T-helper 1 cell treated with Interleukin-12 subunit alpha and Interleukin-12 subunit beta and Interleukin-4 antibody, amounts not matched to agents 30 μg/mL and 1 μg/mL, for 36 hours (primary cell): ENCODE data around the gene NOL4L.

ENCODE experiments used
- H3K27ac Mint-ChIP-seq: one replicate; pipeline ENCODE4 v1.8.0; 2021; ENCODE audit warnings: mild to moderate bottlenecking, mixed read lengths
- H3K27me3 Mint-ChIP-seq: one replicate; pipeline ENCODE4 v1.8.0; 2021; ENCODE audit warnings: low read depth, mixed read lengths
- H3K36me3 Mint-ChIP-seq: one replicate; pipeline ENCODE4 v1.8.0; 2021; ENCODE audit warnings: low read depth, mixed read lengths
- H3K4me1 Mint-ChIP-seq: one replicate; pipeline ENCODE4 v1.8.0; 2021; ENCODE audit warnings: low read depth, mixed read lengths
- H3K4me3 Mint-ChIP-seq: one replicate; pipeline ENCODE4 v1.8.0; 2021; ENCODE audit warnings: mild to moderate bottlenecking, moderate library complexity, mixed read lengths
- H3K9me3 Mint-ChIP-seq: one replicate; pipeline ENCODE4 v1.8.0; 2021; ENCODE audit warnings: mixed read lengths

NOL4L gene

GRCh38 chr20:32569380-32570305 lies 15.5 kb downstream of the NOL4L start:
- no peaks in the 10 kb centered on the region for H3K9me3 Mint-ChIP-seq
- no peaks in the 10 kb centered on the region for H3K36me3 Mint-ChIP-seq
- H3K27ac Mint-ChIP-seq, result no peak overlapping the region
- H3K27me3 Mint-ChIP-seq, result no peaks in the 10 kb centered on the region
- H3K4me3 Mint-ChIP-seq, result no peak overlapping the region
- H3K4me1 Mint-ChIP-seq, result peaks cover 13% of the 10 kb centered on the region

DNA sequence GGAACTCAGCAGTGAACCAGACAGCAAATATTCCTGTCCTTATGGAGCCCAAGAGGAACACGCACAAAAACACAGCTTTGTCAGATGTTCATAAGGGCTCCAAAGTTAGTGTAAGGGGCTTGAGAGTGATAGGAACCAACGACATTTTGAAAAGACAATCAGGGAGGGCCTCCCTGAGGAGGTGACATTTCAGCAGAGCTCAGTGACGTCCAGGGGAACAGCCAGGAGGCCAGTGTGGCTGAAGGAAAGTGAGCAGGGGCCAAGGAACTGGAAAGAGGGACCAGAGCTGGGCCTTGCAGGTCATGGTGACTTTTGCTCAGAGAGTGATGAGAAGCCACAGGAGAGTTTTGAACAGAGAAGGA lies 16.1 kb downstream of the NOL4L start:
- no peaks in the 10 kb centered on the region for H3K27me3 Mint-ChIP-seq
- no peaks in the 10 kb centered on the region for H3K36me3 Mint-ChIP-seq
- no peak overlapping the region for H3K27ac Mint-ChIP-seq
- H3K9me3 Mint-ChIP-seq, result no peaks in the 10 kb centered on the region
- H3K4me3 Mint-ChIP-seq, result no peak overlapping the region
- H3K4me1 Mint-ChIP-seq, result peaks cover 8% of the 10 kb centered on the region

GRCh38 chr20:32567384-32568178 lies 17.6 kb downstream of the NOL4L start:
- Mint-ChIP-seq H3K9me3 (no peaks in the 10 kb centered on the region), H3K4me1 (peaks cover 2% of the 10 kb centered on the region), H3K27me3 (no peaks in the 10 kb centered on the region), H3K27ac (no peak overlapping the region), H3K4me3 (no peak overlapping the region), H3K36me3 (no peaks in the 10 kb centered on the region)

- no peaks in the 10 kb centered on the region for H3K27me3 Mint-ChIP-seq
- H3K4me3 Mint-ChIP-seq, result no peak overlapping the region
- H3K4me1 Mint-ChIP-seq, result peaks cover 2% of the 10 kb centered on the region
- H3K9me3 Mint-ChIP-seq, result no peaks in the 10 kb centered on the region
- H3K27ac Mint-ChIP-seq, result no peak overlapping the region
- H3K36me3 Mint-ChIP-seq, result no peaks in the 10 kb centered on the region
These were observed 18.5 kb downstream of the NOL4L start for GRCh38 chr20:32566379-32567374.

DNA sequence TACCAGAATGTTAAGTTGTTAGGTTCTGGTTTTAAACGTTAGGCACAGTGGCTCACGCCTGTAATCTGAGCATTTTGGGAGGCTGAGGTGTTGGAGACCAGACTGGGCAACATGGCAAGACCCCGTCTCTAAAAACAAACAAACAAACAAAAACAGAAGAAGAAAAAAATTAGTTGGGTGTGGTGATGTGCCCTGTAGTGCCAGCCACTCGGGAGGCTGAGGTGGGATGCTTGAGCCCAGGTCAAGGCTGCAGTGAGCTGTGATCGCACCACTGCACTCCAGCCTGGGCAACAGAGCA lies 19.4 kb downstream of the NOL4L start:
- Mint-ChIP-seq H3K27ac (no peak overlapping the region), H3K4me1 (peaks cover 4% of the 10 kb centered on the region), H3K4me3 (no peak overlapping the region), H3K27me3 (no peaks in the 10 kb centered on the region), H3K9me3 (no peaks in the 10 kb centered on the region), H3K36me3 (no peaks in the 10 kb centered on the region)

- no peaks in the 10 kb centered on the region for H3K27me3 Mint-ChIP-seq
- no peaks in the 10 kb centered on the region for H3K9me3 Mint-ChIP-seq
- H3K4me1 Mint-ChIP-seq, result peaks cover 4% of the 10 kb centered on the region
- no peak overlapping the region for H3K27ac Mint-ChIP-seq
- no peaks in the 10 kb centered on the region for H3K36me3 Mint-ChIP-seq
- H3K4me3 Mint-ChIP-seq, result no peak overlapping the region
These were observed 20.0 kb downstream of the NOL4L start for GRCh38 chr20:32564921-32565734.

DNA sequence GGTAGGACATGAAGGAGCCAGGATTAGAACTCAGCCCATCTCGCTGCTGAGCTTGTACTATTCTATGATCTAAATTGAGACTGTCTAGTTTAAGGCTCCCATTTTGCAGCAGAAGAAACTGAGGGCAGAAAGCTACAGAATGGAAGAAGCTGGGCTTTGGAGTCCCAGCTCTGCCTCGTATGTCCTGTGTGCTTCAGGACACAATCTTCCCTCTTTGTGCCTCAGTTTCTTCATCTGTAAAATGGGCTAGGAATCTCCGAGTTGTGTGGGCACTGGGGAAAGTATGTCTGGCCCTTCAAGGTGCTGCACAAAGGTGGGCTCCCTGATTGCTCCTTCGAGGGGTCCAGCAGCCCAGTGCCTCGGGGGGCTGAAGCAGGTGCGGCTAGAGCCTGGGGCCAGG lies 20.7 kb downstream of the NOL4L start:
- Mint-ChIP-seq H3K4me3 (no peak overlapping the region), H3K27ac (no peak overlapping the region), H3K27me3 (no peaks in the 10 kb centered on the region), H3K4me1 (peaks cover 4% of the 10 kb centered on the region), H3K9me3 (no peaks in the 10 kb centered on the region), H3K36me3 (no peaks in the 10 kb centered on the region)

DNA sequence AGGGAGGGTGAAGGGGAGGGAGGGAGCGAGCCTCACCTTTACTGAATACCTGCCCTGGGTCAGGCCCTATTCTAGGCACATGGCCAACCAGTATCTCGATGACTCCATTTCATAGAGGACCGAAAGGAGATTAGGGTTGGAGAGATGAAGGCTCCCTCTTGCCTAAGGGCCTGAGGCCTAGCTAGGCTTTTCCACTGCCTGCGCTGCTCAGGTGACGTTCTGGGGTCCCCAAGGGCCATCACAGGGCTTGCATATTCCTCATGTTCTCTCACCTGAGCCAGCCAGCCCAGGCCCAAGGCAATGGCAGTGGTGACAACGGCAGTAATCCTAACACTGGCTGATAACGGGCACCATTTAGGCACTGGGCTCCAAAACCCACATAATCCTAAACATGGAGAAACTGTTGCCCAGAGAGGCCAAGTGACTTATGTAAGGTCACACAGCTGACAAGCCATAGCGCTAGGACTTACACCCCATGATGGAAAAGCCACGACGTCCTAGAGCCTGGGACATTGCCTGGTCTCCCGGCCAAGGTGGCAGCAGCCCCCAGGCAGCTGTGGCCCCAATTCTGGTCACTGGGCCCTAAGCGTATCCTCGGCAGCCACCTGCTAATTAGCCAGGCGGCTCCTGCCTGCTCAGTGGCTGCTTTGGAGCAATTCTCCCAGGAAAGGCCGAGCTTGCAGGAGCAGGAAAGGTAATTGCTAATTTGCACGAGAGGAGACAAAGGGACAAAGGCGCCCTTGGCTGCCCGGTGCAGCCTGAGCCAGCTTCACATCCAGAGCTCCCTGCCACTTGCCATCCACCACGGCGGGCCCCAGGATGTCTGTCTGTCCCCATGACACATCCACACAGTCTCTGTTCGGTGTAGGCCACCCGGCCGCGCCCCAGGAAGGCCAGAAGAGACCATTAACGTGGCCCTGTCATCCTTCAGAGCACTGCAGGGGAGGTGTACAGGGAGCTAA lies 21.5 kb downstream of the NOL4L start:
- no peaks in the 10 kb centered on the region for H3K27me3 Mint-ChIP-seq
- H3K27ac Mint-ChIP-seq, result no peak overlapping the region

GRCh38 chr20:32562495-32562911 lies 22.6 kb downstream of the NOL4L start:
- H3K4me3 Mint-ChIP-seq, result no peak overlapping the region
- H3K9me3 Mint-ChIP-seq, result no peaks in the 10 kb centered on the region
- no peaks in the 10 kb centered on the region for H3K36me3 Mint-ChIP-seq
- H3K4me1 Mint-ChIP-seq, result peaks cover 1% of the 10 kb centered on the region
- no peak overlapping the region for H3K27ac Mint-ChIP-seq
- no peaks in the 10 kb centered on the region for H3K27me3 Mint-ChIP-seq

More for the DNA sequence above, 21.5 kb downstream of the NOL4L start:
- Mint-ChIP-seq H3K36me3 (no peaks in the 10 kb centered on the region), H3K4me1 (peaks cover 1% of the 10 kb centered on the region), H3K4me3 (no peak overlapping the region), H3K9me3 (no peaks in the 10 kb centered on the region)

GRCh38 chr20:32560989-32561830 lies 23.9 kb downstream of the NOL4L start:
- Mint-ChIP-seq H3K4me3 (no peak overlapping the region), H3K36me3 (no peaks in the 10 kb centered on the region), H3K27me3 (no peaks in the 10 kb centered on the region), H3K27ac (no peak overlapping the region), H3K4me1 (peaks cover 1% of the 10 kb centered on the region), H3K9me3 (no peaks in the 10 kb centered on the region)

- H3K27ac Mint-ChIP-seq, result no peak overlapping the region
- no peaks in the 10 kb centered on the region for H3K27me3 Mint-ChIP-seq
- H3K4me3 Mint-ChIP-seq, result no peak overlapping the region
- H3K9me3 Mint-ChIP-seq, result no peaks in the 10 kb centered on the region
- H3K4me1 Mint-ChIP-seq, result peaks cover 1% of the 10 kb centered on the region
- H3K36me3 Mint-ChIP-seq, result no peaks in the 10 kb centered on the region
These were observed 24.6 kb downstream of the NOL4L start for GRCh38 chr20:32560482-32560988.

DNA sequence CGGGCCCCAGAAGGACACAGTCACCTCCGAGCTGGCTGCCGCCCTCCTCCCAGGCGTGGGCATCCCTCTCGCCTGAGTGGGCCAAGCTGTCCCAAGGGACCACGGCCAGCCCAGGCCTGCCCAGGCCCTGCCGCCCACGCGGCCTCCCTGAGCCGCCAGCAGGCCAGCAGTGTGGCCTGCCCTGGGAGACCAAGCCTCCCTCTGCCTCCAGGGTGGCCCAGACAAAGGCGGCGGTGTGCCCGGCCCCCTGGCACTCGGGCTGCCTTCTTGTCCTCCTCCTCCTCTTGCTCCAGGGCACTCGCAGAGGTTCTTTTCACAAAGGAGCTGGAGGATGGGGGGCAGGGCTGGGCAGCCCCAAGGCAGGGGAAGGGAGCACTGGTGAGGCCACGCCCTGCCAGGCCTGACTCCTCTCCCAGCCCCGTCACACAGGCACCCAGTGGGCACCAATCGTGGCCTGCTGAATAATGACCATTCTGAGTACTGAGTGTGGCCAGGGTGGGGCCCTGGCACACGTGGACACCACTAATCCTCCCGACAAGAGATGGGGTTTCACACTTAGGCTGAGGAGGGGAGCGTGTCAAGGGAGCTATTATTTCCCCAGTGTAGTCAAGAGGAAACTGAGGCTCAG lies 25.3 kb downstream of the NOL4L start:
- Mint-ChIP-seq H3K4me1 (peaks cover 8% of the 10 kb centered on the region), H3K27ac (no peak overlapping the region), H3K27me3 (no peaks in the 10 kb centered on the region), H3K4me3 (no peak overlapping the region), H3K36me3 (no peaks in the 10 kb centered on the region), H3K9me3 (no peaks in the 10 kb centered on the region)
